GM18511 (cell line): ENCODE data around the gene PAPOLG.
A peak's percentile ranks its signal among the peaks of the same experiment; 100 is the strongest.
"Not testable (repeated sequence)": the region's sequence is repeated elsewhere in the genome, so short reads cannot be mapped to it uniquely, and the experiment has no call there.

Experiments used
- ATAC-seq: cut with Tn5 transposase; IDR thresholded peaks from one replicate; pipeline ENCODE4 v1.9.1; 2021; ENCODE audit warnings: mild to moderate bottlenecking, moderate library complexity; ENCODE audit not compliant: unreplicated experiment

PAPOLG gene

GRCh38 chr2:60821587-60822302, 65.7 kb downstream of the PAPOLG start:
- ATAC-seq = no peak

- ATAC-seq = no peak
Observed at GRCh38 chr2:60822987-60823386, 66.9 kb downstream of the PAPOLG start.

GRCh38 chr2:60823694-60824305, 67.7 kb downstream of the PAPOLG start:
- no peak for ATAC-seq

GRCh38 chr2:60825666-60826065, 69.6 kb downstream of the PAPOLG start:
- ATAC-seq = no peak

GRCh38 chr2:60826111-60826510, 70.0 kb downstream of the PAPOLG start:
- ATAC-seq = no peak

- not testable (repeated sequence) for ATAC-seq
Observed at GRCh38 chr2:60826860-60827259, 70.8 kb downstream of the PAPOLG start.

GRCh38 chr2:60827369-60827768, 71.3 kb downstream of the PAPOLG start:
- no peak for ATAC-seq

- ATAC-seq = no peak
Observed at GRCh38 chr2:60830991-60831390, 74.9 kb downstream of the PAPOLG start.

GRCh38 chr2:60831921-60832320, 75.9 kb downstream of the PAPOLG start:
- ATAC-seq = no peak

GRCh38 chr2:60832621-60833020, 76.6 kb downstream of the PAPOLG start:
- no peak for ATAC-seq

GRCh38 chr2:60834270-60834717, 78.2 kb downstream of the PAPOLG start:
- peak; percentile 44 for ATAC-seq

GRCh38 chr2:60836491-60836890, 80.4 kb downstream of the PAPOLG start:
- ATAC-seq = no peak

GRCh38 chr2:60837123-60837522, 81.1 kb downstream of the PAPOLG start:
- ATAC-seq = peak; percentile 29

GRCh38 chr2:60838481-60838880, 82.4 kb downstream of the PAPOLG start:
- ATAC-seq = no peak

- ATAC-seq = peak; percentile 60
Observed at GRCh38 chr2:60839126-60839813, 83.2 kb downstream of the PAPOLG start.

GRCh38 chr2:60840880-60841279, 84.8 kb downstream of the PAPOLG start:
- peak; percentile 64 for ATAC-seq

GRCh38 chr2:60843006-60843405, 86.9 kb downstream of the PAPOLG start:
- no peak for ATAC-seq

- ATAC-seq = no peak
Observed at GRCh38 chr2:60844105-60844504, 88.0 kb downstream of the PAPOLG start.

- no peak for ATAC-seq
Observed at GRCh38 chr2:60847854-60848253, 91.8 kb downstream of the PAPOLG start.
